ENCODE measurements around the gene TBCK.

GRCh38 chr4:106038012-106038411 is 278.0 kb downstream of the TBCK start:
- TF ChIP-seq TAF1 (IDR thresholded peaks at IDR 0.05; ENCODE audit: borderline replicate concordance, low read depth, low read length) (no peak), POLR2AphosphoS5 (IDR thresholded peaks at IDR 0.05; ENCODE audit: low read depth, low read length) (no peak)
